Fibroblast of lung (primary cell): ENCODE data around the gene RAC2. TPM values are rescaled to one million over a fixed set of nuclear protein-coding genes. Genes with fewer than 3 reads are reported as not detected.
"Not testable (repeated sequence)": the region's sequence is repeated elsewhere in the genome, so short reads cannot be mapped to it uniquely, and the experiment has no call there.

ENCODE experiments used
- DNase-seq, 2 donors: peaks; one replicate each; pipeline versions ENCODE4 v3.0.0 to v3.0.0-alpha.2; 2010; ENCODE audit warnings: low read depth in 2 of 2
- H2AFZ ChIP-seq: 2 replicates; pipeline ENCODE4 v1.5.1; 2012; ENCODE audit warnings: low read length, control low read depth, inconsistent platforms
- H3K27ac ChIP-seq: 2 replicates; pipeline ENCODE4 v1.5.1; 2011; ENCODE audit warnings: low read length, control low read depth; ENCODE audit not compliant: insufficient read depth
- H3K27me3 ChIP-seq: 2 replicates; pipeline ENCODE4 v1.5.1; 2011; ENCODE audit warnings: mild to moderate bottlenecking, low read length; ENCODE audit not compliant: control insufficient read depth, insufficient read depth
- H3K36me3 ChIP-seq: 2 replicates; pipeline ENCODE4 v1.5.1; 2011; ENCODE audit warnings: low read length; ENCODE audit not compliant: control insufficient read depth, insufficient read depth
- H3K4me1 ChIP-seq: 2 replicates; pipeline ENCODE4 v1.5.1; 2011; ENCODE audit warnings: low read length; ENCODE audit not compliant: control insufficient read depth, insufficient read depth; ENCODE audit errors: extremely low read depth
- H3K4me2 ChIP-seq: 2 replicates; pipeline ENCODE4 v1.5.1; 2011; ENCODE audit warnings: low read length, control low read depth; ENCODE audit not compliant: insufficient read depth; ENCODE audit errors: extremely low read depth
- H3K4me3 ChIP-seq, 4 experiments: fragments of 200-600 bp in 1 of 4; sonication (generic) in 1 of 4; replicated peaks in 1 of 4; 2 replicates each; pipeline ENCODE4 v1.5.1; 2011 to 2016; ENCODE audit warnings: low read length in 4 of 4, low read depth in 3 of 4, mild to moderate bottlenecking in 3 of 4, control low read depth in 2 of 4, inconsistent platforms in 1 of 4, mixed read lengths in 1 of 4; ENCODE audit not compliant: insufficient read depth in 1 of 4; ENCODE audit errors: control extremely low read depth in 1 of 4
- H3K79me2 ChIP-seq: 2 replicates; pipeline ENCODE4 v1.5.1; 2012; ENCODE audit warnings: mild to moderate bottlenecking, low read length, inconsistent platforms; ENCODE audit not compliant: control insufficient read depth, insufficient read depth
- H3K9ac ChIP-seq: 2 replicates; pipeline ENCODE4 v1.5.1; 2011; ENCODE audit warnings: mild to moderate bottlenecking, low read length, control low read depth; ENCODE audit not compliant: insufficient read depth
- H3K9me3 ChIP-seq: 2 replicates; pipeline ENCODE4 v1.5.1; 2012; ENCODE audit warnings: low read depth, low read length; ENCODE audit not compliant: control insufficient read depth, insufficient read depth
- H4K20me1 ChIP-seq: 2 replicates; pipeline ENCODE4 v1.5.1; 2011; ENCODE audit warnings: low read length; ENCODE audit not compliant: control insufficient read depth, insufficient read depth; ENCODE audit errors: extremely low read depth
- CTCF ChIP-seq, 2 donors: IDR thresholded peaks in 1 of 2; conservative IDR thresholded peaks in 1 of 2; 1 replicate in 1 of 2; 2 replicates in 1 of 2; pipeline ENCODE4 v1.5.1; 2011 to 2012; ENCODE audit warnings: low read length in 2 of 2, control low read depth in 1 of 2, inconsistent platforms in 1 of 2, low read depth in 1 of 2, mild to moderate bottlenecking in 1 of 2
- EZH2 ChIP-seq: IDR thresholded peaks from 2 replicates; pipeline ENCODE4 v1.5.1; 2012; ENCODE audit warnings: low read length, control low read depth, mild to moderate bottlenecking; ENCODE audit errors: missing control alignments
- polyA plus RNA-seq, 2 donors: library from polyadenylated mRNA; depleted of rRNA in 1 of 2; stranded (reverse) in 1 of 2; unstranded in 1 of 2; fragments of >200 nt; gene quantifications; 2 replicates each; pipeline ENCODE4 v1.2.1, GENCODE V29; 2011 to 2012; ENCODE audit warnings: missing spikeins in 1 of 2
- total RNA-seq: library from RNA; depleted of rRNA; stranded (reverse); fragments of >200 nt; gene quantifications from 2 replicates; pipeline ENCODE4 v1.2.1, GENCODE V29; 2014

The RAC2 gene
- total and polyA plus RNA-seq, 2 donors (not counting 1 experiment from before 2014, with no cell fraction given): 2.1 to 10.5 TPM

GRCh38 chr22:37254867-37255233 lies 10.8 kb upstream of the RAC2 start:
- H3K9me3 ChIP-seq: no peaks in the 10 kb centered on the region
- H3K27me3 ChIP-seq: peaks cover 18% of the 10 kb centered on the region
- H3K27ac ChIP-seq: no peak overlapping the region
- no peak overlapping the region for H3K9ac ChIP-seq
- H3K4me2 ChIP-seq: no peak overlapping the region
- no peak overlapping the region for H2AFZ ChIP-seq
- no peaks in the 10 kb centered on the region for H4K20me1 ChIP-seq
- H3K4me3 ChIP-seq: no peak overlapping the region
- TF ChIP-seq EZH2 (no peak), CTCF (conservative IDR thresholded peaks at IDR 0.05 in 1 of 2, IDR thresholded peaks at IDR 0.05 in 1 of 2; ENCODE audit: low read depth in 1 of 2, low read length in 2 of 2) (no peak)
- no peaks in the 10 kb centered on the region for H3K79me2 ChIP-seq
- no peaks in the 10 kb centered on the region for H3K36me3 ChIP-seq
- DNase-seq: peak in 1 of 2 donors; percentile 77
- no peaks in the 10 kb centered on the region for H3K4me1 ChIP-seq

GRCh38 chr22:37254209-37254866 lies 10.3 kb upstream of the RAC2 start:
- no peak overlapping the region for H3K27ac ChIP-seq
- H3K27me3 ChIP-seq: peaks cover 14% of the 10 kb centered on the region
- no peak overlapping the region for H2AFZ ChIP-seq
- H3K4me3 ChIP-seq: no peak overlapping the region
- H3K79me2 ChIP-seq: no peaks in the 10 kb centered on the region
- no peak overlapping the region for H3K9ac ChIP-seq
- H4K20me1 ChIP-seq: no peaks in the 10 kb centered on the region
- no peaks in the 10 kb centered on the region for H3K36me3 ChIP-seq
- peak; percentile 78 to 83 for DNase-seq
- no peaks in the 10 kb centered on the region for H3K9me3 ChIP-seq
- no peak for TF ChIP-seq EZH2
- no peak for TF ChIP-seq CTCF (conservative IDR thresholded peaks at IDR 0.05 in 1 of 2, IDR thresholded peaks at IDR 0.05 in 1 of 2; ENCODE audit: low read depth in 1 of 2, low read length in 2 of 2)
- no peaks in the 10 kb centered on the region for H3K4me1 ChIP-seq
- no peak overlapping the region for H3K4me2 ChIP-seq

GRCh38 chr22:37253126-37253660 lies 9.1 kb upstream of the RAC2 start:
- no peak overlapping the region for H2AFZ ChIP-seq
- DNase-seq: peak in 1 of 2 donors; percentile 40
- H3K27ac ChIP-seq: no peak overlapping the region
- H3K4me1 ChIP-seq: no peaks in the 10 kb centered on the region
- peaks cover 4% of the 10 kb centered on the region for H3K27me3 ChIP-seq
- H4K20me1 ChIP-seq: no peaks in the 10 kb centered on the region
- peak in 1 of 2 donors; percentile 25 for TF ChIP-seq CTCF (conservative IDR thresholded peaks at IDR 0.05 in 1 of 2, IDR thresholded peaks at IDR 0.05 in 1 of 2; ENCODE audit: low read depth in 1 of 2, low read length in 2 of 2)
- no peak for TF ChIP-seq EZH2
- no peak overlapping the region for H3K4me3 ChIP-seq
- no peaks in the 10 kb centered on the region for H3K36me3 ChIP-seq
- H3K79me2 ChIP-seq: no peaks in the 10 kb centered on the region
- no peak overlapping the region for H3K4me2 ChIP-seq
- H3K9me3 ChIP-seq: no peaks in the 10 kb centered on the region
- no peak overlapping the region for H3K9ac ChIP-seq

GRCh38 chr22:37251836-37252235 lies 7.8 kb upstream of the RAC2 start:
- not testable (repeated sequence) for DNase-seq, H3K36me3 ChIP-seq, H2AFZ ChIP-seq, H3K79me2 ChIP-seq, H3K4me3 ChIP-seq, H3K27me3 ChIP-seq, H3K9me3 ChIP-seq, H3K4me1 ChIP-seq, H3K4me2 ChIP-seq, H4K20me1 ChIP-seq, H3K9ac ChIP-seq, H3K27ac ChIP-seq
